GM19328 (cell line): ENCODE data around the gene NET1.
"Not testable (repeated sequence)": the region's sequence is repeated elsewhere in the genome, so short reads cannot be mapped to it uniquely, and the experiment has no call there.

Source experiments
- ATAC-seq: cut with Tn5 transposase; IDR thresholded peaks from one replicate; pipeline ENCODE4 v1.9.1; 2021; ENCODE audit warnings: mild to moderate bottlenecking, moderate library complexity; ENCODE audit not compliant: unreplicated experiment

NET1 gene

GRCh38 chr10:5396556-5397300 lies 15.6 kb upstream of the NET1 start:
- no peak for ATAC-seq

DNA sequence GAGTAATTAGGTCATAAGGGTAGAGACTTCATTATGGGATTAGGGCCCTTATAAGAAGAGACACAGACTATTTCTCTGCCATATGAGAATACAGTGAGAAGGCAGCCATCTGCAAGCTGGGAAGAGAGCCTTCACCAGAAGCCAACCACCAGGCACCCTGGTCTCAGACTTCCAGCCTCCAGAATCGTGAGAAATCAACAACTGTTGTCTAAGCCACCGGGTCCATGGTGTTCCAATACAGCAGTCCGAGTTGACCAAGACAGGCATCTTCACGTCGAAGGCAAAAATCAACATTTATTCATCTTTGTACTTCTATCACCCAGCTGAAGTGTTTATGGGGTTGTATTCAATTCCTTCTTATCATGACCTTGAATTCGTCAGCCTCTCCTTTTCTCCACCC lies 13.0 kb upstream of the NET1 start:
- ATAC-seq, result no peak

GRCh38 chr10:5400468-5401240 lies 11.7 kb upstream of the NET1 start:
- ATAC-seq, result no peak

- ATAC-seq, result no peak
Measured at GRCh38 chr10:5402798-5403197, 9.6 kb upstream of the NET1 start.

GRCh38 chr10:5404208-5405041 lies 7.9 kb upstream of the NET1 start, which contains the start of gene TUBAL3:
Gene TUBAL3, minus strand, starts transcription at chr10:5404828. Its CDS starts 36 bp downstream, at chr10:5404792.
- ATAC-seq, result no peak

DNA sequence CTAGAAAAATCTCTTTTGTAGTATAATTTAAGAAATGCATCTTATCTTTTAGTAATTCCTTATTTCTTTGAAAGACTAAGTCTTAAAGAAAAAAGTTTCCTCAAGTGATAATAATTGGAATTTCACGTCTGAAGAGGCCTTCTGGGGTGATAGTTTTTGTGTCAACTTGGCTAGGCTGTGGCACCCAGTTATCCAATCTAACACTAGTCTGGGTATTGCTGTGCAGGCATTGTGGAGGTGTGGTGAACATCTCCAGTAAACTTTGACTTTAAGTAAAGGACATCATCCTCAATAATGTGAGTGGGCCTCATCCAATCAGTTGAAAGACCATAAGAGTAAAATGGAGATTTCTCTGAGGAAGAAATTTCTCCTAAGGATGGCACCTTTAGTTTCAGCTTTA lies 5.4 kb upstream of the NET1 start:
- no peak for ATAC-seq

GRCh38 chr10:5410787-5411186 lies 1.6 kb upstream of the NET1 start:
- not testable (repeated sequence) for ATAC-seq

GRCh38 chr10:5411941-5412276 lies 448 bp upstream of the NET1 start:
- ATAC-seq, result no peak

DNA sequence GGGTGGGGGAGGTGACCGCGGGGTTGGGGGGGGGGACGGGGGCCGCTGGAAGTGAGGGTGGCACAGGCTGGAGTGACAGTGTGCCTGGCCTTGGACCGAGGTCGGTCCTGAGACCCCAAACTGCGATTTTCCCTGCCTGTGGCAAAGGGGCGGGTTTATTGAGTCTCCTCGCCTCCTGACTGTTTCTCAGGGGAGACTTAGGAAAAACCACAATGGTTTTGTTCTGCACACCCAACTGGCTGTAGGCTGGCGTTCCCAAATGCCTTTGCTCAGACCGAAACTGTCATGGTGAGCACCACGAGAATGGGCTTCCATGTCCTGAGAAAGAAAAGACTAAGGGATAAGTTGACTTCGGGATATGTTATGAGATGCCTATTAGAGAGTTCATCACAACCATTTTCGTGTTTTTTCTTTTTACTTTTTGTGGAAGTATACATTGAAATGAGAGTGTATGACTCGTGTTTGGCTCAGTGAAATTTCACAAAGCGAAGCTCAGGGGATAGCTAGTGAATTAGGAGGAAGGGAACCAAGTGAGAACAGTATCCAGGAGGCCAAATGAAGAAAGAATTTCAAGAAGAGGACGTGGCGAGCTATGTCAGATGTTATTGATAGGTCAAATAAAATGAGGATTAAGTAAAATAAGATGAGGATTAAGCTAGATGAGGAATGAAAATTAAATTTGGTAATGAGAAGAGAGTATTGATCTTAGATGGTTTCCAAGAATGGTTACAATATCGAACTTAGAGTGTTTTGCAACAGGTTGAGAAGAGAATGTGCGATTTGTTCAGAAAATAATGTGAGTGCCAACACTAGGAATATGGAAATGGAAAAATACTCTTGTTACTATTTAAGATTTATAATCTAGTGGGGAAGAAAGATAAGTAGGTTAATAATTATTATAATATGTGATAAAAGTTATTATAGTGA lies 918 bp downstream of the NET1 start:
- no peak for ATAC-seq

GRCh38 chr10:5416981-5417380 lies 4.6 kb downstream of the NET1 start:
- ATAC-seq, result no peak

DNA sequence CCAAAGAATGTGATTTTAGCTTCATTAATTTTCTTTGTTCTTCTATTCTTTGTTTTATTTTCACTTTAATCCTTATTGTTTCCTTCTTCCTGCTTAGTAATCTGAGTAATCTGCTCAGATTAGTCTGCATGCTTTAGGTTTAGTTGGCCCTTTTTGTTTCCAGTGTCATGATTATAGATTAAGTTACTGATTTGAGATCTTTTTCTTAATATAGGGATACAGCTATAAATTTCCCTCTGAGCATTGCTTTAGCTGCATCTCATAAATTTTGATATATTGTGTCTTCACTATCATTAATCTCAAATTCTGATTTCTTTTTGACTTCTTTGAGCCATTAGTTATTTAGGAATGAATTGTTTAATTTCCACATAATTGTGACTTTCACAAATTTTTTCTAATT lies 6.2 kb downstream of the NET1 start:
- no peak for ATAC-seq

DNA sequence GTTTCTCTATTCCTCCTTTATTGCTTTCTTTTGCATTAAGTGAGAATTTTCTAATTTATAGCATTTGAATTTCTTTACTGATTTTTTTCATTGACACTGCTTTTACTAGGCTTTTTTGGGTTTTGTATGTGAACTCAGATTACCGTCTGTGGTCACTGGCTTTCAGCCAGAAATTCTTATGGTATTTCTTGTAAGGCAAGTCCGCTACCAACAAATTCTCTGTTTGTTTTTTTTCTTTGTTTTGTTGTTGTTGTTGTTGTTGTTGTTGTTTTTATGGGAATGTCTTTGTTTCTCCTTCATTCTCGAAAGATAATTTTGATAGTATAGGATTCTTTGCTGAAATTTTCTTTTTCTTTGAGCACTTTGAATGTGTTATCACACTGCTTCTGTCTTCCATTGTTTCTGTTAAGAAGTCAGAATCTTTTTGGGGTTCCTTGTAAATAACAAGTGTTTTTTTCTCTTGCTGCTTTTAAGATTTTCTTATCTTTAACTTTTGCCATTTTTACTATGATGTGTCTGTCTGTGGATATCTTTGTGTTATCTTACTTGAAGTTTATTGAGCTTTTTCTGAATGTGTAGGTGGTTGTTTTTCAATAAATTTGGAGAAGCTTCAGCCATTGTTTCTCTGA lies 7.2 kb downstream of the NET1 start:
- ATAC-seq, result no peak

- ATAC-seq, result no peak
Measured at GRCh38 chr10:5423771-5424170, 11.4 kb downstream of the NET1 start.

GRCh38 chr10:5424751-5425150 lies 12.4 kb downstream of the NET1 start:
- no peak for ATAC-seq

- no peak for ATAC-seq
Measured at GRCh38 chr10:5428133-5428532, 15.8 kb downstream of the NET1 start.

DNA sequence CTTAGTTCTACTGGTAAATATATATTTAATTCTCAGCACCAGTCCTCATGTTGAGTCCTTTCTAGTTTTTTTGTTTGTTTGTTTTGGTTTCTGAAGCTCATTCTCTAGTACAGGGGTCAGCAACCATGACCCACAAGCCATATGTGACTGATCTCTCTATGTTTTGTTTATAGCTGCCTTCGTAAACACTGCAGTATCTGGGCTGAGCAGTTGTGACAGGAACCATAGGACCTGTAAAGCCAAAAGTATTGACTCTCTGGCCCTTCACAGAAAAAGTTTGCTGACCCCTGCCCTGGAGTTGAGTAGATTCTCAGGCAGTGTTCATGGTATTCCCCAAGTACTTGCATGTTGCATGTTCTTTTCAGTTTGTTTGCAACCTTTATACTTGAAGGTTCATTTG lies 20.8 kb downstream of the NET1 start:
- ATAC-seq, result no peak

DNA sequence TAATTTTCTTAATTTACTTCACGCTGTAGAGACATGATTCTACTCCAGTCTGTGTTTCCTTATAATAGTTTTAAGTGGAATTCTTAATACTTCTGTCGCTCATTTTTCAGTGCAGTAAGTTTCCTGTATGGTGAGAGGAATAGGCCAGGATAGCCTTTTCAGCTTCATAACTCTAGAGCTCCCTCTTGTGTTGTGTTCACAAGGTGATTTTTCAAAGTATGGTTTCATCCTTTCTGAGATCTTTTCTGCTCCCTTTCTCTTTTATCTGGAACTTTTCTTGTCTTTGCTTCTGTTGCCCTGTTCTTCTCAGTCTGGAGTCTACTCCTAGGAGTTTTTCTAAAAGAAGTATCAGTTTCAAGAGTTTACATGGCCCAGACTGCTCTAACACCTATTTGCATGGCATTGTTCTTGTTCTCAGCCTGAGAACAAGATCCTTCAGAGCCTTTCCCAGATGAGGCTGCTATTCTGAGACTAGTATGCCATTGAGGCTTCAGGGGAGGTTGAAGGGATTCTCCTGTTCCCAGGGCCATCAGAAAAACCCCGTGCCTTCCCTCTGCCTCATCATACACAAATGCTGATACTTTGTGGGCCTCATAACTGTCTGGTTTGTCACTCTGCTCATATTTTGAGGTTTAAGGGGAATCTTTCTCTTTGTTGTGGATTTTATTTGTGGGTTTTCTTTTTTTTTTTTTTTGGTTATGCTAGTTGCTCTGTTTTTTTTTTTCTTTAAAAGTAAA lies 21.8 kb downstream of the NET1 start:
- ATAC-seq, result no peak

DNA sequence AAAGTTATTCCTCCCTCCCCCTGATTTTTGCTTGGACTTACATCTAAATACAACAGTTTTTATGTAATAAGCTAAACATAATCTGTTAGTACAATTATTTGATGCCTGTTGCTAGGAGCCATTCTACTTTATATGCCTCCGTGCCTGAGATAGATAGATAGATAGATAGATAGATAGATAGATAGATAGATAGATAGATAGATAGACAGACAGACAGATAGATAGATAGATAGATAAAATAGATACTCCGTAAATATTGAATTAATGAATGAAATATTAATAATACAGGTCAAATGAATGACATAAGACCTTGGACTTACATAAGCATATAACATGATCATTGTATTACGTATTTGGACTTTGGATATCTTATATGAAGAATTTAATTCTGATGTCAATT lies 23.0 kb downstream of the NET1 start:
- ATAC-seq, result no peak

GRCh38 chr10:5440206-5440605 lies 27.8 kb downstream of the NET1 start:
- no peak for ATAC-seq
